ENCODE data around the gene DYSF.

DYSF gene

GRCh38 chr2:71571945-71572344 lies 118.6 kb downstream of the DYSF start:
- no peak for DNase-seq (ENCODE audit: low read depth)

GRCh38 chr2:71575966-71576365 lies 122.6 kb downstream of the DYSF start:
- DNase-seq (ENCODE audit: low read depth), result no peak

GRCh38 chr2:71576541-71576940 lies 123.2 kb downstream of the DYSF start:
- no peak for DNase-seq (ENCODE audit: low read depth)

DNA sequence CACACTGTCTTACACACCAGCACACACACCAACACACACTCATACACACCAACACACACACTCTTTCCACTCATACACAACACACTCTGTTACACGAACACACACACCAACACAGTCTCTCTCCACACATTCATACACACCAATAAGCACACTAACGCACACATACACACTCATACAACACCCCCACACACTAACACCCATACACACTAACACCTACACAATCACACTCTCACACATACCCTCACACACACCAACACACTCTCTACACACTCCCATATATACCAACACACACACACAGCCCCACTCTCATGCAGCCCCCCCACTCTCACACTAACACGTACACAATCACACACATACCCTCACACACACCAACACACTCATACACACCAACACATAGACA lies 123.8 kb downstream of the DYSF start:
- no peak for DNase-seq (ENCODE audit: low read depth)

DNA sequence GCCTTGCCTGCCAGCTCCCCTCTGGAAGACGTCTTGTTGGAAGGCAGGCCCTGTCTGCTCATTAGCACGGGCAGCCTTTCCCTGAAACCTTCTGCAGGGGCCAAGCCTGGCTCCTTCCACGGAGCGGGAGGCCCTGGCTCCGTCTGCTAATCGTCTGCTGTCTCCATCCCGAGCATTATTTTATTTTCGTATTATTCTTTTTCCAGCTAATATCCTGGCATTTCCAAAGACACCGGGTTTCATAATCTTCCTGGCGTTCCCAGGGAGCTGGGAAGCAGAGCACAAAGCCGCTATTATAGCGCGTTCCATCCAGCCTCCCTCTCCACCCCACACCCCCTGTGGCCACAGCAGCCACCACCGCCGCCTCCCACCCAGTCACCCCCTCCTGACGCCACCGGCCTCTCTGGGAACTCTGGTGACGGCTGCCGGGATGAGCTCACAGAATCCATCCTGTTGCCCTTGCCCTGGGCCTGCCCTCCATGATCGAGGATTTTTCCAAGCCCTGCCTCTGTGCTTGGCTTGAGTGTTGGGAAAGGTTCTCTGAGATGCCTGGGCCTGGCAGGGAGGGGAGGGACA lies 125.5 kb downstream of the DYSF start:
- no peak for DNase-seq (ENCODE audit: low read depth)

DNA sequence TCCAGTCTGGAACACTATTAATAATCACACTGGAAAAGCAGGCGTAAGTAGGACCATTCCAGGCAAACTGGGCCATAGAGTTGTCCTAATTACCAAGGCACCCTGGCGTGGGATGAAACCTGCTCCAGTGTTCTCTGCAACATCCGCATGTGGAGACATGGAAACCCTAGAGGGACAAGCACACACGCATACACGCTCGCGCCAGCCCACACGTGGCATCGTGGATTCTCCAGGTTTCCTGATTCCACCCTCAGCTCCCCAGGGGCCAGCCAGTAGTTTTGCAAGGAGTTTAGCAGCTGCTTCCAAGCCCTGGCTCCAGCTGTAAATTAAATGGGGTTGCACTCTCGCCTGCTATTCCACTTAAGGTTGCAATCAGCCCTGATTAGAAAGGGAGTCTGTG lies 127.7 kb downstream of the DYSF start:
- DNase-seq (ENCODE audit: low read depth), result no peak

DNA sequence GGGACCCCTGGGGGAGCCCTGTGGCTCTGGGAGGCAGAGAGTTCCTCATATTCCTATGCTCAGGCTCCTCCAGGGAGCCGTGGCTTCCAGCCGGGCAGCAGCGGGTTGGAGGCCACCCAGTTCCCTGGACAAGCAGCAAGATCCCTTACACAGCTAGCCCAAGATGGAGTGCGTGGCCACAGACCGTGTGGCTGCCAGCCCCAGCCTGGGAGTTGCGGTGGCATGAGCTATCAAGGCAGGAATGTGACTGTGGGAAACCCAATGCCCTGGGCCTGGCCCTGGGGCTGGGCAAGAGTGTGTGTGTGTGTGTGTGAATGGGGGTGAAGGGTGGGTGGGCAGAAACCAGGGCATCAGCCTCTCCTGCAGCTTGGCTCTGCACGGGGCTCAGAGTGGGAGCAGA lies 130.5 kb downstream of the DYSF start:
- DNase-seq (ENCODE audit: low read depth), result no peak

- no peak for DNase-seq (ENCODE audit: low read depth)
These were observed 133.1 kb downstream of the DYSF start for GRCh38 chr2:71586471-71586870.

- DNase-seq (ENCODE audit: low read depth), result no peak
These were observed 134.2 kb downstream of the DYSF start for GRCh38 chr2:71587509-71588073.

GRCh38 chr2:71588497-71589170 lies 135.3 kb downstream of the DYSF start:
- DNase-seq (ENCODE audit: low read depth), result no peak

DNA sequence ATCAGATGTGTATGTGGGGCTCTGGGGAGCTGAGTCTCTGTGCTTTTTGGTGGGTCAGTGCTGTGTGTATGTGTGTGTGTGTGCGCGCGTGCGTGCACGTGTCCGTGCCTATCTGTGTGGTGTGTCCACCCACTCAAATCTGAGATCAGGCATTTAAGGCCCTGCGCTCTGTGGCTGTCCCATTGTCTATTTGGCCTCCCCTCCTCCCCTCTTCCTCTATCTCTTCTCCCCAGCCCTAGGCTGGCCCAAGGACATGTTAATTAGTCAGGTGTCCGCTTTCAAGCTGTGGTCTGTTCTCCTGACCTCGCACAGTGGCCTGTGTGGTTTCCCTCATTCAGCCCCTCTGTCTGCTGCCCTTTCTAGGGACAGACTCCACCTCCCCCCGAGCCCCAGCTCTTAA lies 136.4 kb downstream of the DYSF start:
- DNase-seq (ENCODE audit: low read depth), result no peak

GRCh38 chr2:71591044-71591443 lies 137.7 kb downstream of the DYSF start:
- no peak for DNase-seq (ENCODE audit: low read depth)

DNA sequence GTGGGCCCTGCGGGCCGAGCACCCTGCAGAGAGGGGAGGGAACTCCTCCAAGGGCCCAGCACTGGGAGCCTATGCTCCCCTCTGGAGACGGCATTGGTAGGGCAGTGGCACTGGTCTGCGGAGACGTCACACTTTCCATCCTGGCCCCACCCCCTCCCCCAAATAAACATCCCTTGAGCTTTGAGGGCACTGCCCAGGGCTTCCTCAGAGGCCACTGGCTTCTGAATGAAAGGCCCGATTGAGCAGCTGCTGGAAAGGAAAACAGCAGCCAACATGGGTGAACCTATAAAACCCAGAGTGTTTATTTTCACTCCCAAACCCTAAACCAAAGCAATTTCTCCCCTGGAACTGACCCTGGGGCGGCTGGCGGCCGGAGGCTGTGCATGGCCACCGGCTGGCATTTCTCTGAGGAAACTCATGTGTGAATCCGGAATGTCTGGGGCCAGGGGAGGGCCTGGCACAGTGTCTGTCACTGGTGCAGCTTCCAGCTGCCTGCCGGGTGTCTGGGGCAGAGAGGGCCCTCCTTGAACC lies 138.9 kb downstream of the DYSF start:
- DNase-seq (ENCODE audit: low read depth), result no peak

GRCh38 chr2:71595569-71595968 lies 142.2 kb downstream of the DYSF start:
- DNase-seq (ENCODE audit: low read depth), result no peak

DNA sequence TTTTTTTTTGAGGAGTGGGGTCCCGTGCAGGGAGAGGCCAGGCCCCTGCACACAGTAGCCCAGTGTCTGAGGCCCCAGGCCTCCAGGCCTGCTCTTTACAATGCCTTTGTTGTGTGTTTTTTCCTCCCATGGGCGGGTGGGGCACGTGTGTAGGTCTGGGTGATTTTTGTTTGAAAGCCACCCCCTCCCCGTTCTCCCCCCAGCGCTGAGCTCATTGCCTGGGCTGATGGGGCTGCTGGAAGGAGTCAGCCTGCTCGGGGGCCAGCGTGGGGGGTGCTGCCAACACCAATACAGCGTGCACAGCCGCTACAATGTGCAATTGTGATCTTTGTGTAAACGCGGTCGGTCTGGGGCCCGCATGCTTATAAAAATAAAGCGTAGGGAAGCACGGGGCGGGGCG lies 142.7 kb downstream of the DYSF start:
- no peak for DNase-seq (ENCODE audit: low read depth)

GRCh38 chr2:71597756-71598155 lies 144.4 kb downstream of the DYSF start:
- DNase-seq (ENCODE audit: low read depth), result no peak

GRCh38 chr2:71598526-71598925 lies 145.2 kb downstream of the DYSF start:
- no peak for DNase-seq (ENCODE audit: low read depth)

GRCh38 chr2:71599038-71599437 lies 145.7 kb downstream of the DYSF start:
- DNase-seq (ENCODE audit: low read depth), result no peak

DNA sequence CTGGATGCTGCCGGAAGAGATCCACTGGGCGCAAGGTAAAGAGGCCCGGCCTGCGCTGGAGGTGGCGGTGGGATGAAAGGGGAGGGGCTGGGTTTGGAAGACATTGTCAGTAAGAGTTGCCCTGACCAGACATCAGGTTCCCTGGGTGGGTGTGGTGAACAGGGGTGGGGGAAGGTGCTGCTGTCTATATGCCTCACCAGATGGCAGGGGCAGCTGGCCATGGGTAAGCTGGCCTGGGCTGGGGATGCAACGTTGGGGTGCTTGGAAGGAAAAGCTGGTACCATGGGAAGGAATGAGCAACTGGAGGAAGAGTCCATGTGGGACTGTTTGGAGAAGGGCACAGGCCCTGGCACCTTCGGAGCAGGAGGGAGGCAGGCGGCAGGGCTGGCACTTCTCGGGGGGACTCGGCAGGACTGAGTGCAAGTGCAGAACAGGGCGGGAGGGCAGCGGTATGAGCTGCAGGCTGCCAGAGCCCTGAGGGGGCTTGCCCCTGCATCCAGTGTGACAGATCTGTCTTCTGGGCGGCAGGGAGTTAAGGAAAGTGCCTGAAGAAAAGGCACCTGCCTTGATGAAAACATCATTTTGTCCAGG lies 146.4 kb downstream of the DYSF start:
- DNase-seq (ENCODE audit: low read depth), result no peak

DNA sequence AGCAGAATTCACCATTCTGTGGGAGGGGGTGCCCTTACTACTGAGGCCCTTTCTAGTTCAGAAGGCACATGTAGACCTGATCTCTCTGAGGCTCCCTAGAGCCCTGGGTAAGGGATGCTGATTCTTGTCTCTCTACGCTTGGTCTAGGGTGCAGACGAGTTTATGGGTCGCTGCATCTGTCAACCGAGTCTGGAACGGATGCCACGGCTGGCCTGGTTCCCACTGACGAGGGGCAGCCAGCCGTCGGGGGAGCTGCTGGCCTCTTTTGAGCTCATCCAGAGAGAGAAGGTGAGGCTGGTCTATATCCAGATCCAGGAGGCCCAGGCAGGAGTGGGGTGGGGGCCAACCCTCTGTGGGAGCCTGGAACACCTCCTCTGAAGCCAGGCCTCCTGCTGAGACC lies 147.2 kb downstream of the DYSF start:
- no peak for DNase-seq (ENCODE audit: low read depth)

DNA sequence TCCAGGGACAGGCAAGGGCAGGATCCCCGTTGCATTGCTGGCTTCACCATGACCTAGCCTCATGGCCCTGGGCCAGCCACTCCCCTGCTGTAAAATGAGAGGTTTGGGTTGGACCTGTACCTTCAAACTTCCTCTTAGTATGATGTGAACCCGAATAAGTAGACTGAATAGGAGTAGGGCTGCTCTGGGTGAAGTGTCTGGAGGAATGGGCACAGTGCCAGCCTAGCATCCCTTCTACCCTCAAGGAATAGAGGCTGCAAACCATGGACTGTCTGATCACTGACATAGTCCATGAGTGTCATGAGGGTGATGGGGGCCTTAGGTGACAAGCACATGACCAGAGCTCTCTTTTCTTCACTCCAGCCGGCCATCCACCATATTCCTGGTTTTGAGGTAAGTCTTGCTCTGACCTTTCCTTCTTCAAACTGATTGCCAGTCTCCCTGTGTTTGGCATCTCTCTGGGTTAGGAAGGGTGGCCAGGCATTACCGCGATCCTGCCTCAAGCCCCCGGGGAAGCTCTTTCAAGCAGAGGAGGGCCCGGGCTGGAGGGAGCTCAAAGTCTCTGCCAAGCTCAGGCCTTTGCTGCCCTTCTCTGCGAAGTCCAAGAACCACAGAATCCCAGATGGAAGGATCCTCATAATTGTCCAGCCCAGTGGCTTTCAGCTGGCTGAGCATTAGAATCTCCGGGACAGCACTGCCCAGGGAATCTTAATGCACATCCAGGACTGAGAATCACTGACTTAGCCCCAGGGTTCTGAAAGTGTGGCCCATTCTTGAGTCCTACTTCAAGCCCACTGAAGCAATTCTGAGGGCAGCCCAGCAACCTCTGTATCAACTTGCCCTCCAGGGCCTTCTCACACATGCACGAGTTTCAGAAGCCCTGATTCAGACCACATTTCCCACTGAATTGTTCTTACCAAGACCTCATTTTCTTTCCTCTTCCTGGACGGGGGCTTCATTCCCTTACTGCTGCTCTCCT lies 148.1 kb downstream of the DYSF start:
- no peak for DNase-seq (ENCODE audit: low read depth)

GRCh38 chr2:71602115-71602495 lies 148.7 kb downstream of the DYSF start:
- no peak for DNase-seq (ENCODE audit: low read depth)

All from stimulated activated CD8-positive, alpha-beta memory T cell treated with anti-CD3 and anti-CD28 coated beads, Interleukin-15, amount 100 ng/mL, for 1 hour (primary cell).